Small intestine (tissue), 7 donors: Measurements from ENCODE around the gene NCR1. TPM values are rescaled to one million over a fixed set of nuclear protein-coding genes. Genes with fewer than 3 reads are reported as not detected.
"Not testable (repeated sequence)": the region's sequence is repeated elsewhere in the genome, so short reads cannot be mapped to it uniquely, and the experiment has no call there.

Source experiments
- DNase-seq, 2 donors: peaks; one replicate each; pipeline versions ENCODE4 v3.0.0 to v3.0.0-alpha.2; 2013
- FAIRE-seq: peaks from 2 replicates; lab custom pipeline; 2012; peaks lifted over from hg19 to GRCh38; lab: Jason Lieb, UNC
- H3K27ac ChIP-seq, 3 donors: one replicate each; pipeline ENCODE4 v1.5.1; 2013; ENCODE audit warnings: low read length in 2 of 3, mild to moderate bottlenecking in 2 of 3, control low read depth in 1 of 3, inconsistent platforms in 1 of 3, low read depth in 1 of 3, moderate library complexity in 1 of 3
- H3K27me3 ChIP-seq, 3 donors: one replicate each; pipeline ENCODE4 v1.6.1; 2013; ENCODE audit warnings: low read length in 3 of 3, inconsistent platforms in 1 of 3; ENCODE audit not compliant: control insufficient read depth in 3 of 3, insufficient read depth in 3 of 3
- H3K36me3 ChIP-seq, 3 donors: one replicate each; pipeline ENCODE4 v1.6.1; 2013; ENCODE audit warnings: low read length in 3 of 3, inconsistent platforms in 1 of 3, low read depth in 1 of 3, mild to moderate bottlenecking in 1 of 3, moderate library complexity in 1 of 3; ENCODE audit not compliant: control insufficient read depth in 3 of 3, insufficient read depth in 2 of 3
- H3K4me1 ChIP-seq, 3 donors: one replicate each; pipeline ENCODE4 v1.6.1; 2013; ENCODE audit warnings: low read length in 2 of 3, inconsistent platforms in 1 of 3, low read depth in 1 of 3, mild to moderate bottlenecking in 1 of 3, moderate library complexity in 1 of 3; ENCODE audit not compliant: control insufficient read depth in 3 of 3, insufficient read depth in 2 of 3
- H3K4me3 ChIP-seq, 3 donors: one replicate each; pipeline ENCODE4 v1.5.1; 2013; ENCODE audit warnings: low read length in 3 of 3, control low read depth in 1 of 3, inconsistent platforms in 1 of 3, low read depth in 1 of 3, mild to moderate bottlenecking in 1 of 3, moderate library complexity in 1 of 3
- H3K9me3 ChIP-seq, 2 donors: one replicate each; pipeline ENCODE4 v1.6.1; 2013; ENCODE audit warnings: low read depth in 1 of 2, low read length in 1 of 2; ENCODE audit not compliant: control insufficient read depth in 2 of 2, insufficient read depth in 1 of 2
- WGBS, 3 donors: extraction: QIAGEN DNeasy Blood & Tissue Kit; methylation state at CpG; one replicate each; pipeline ENCODE4 v1.1.7; 2013; 5-methylcytosine and 5-hydroxymethylcytosine counted together
- polyA plus RNA-seq, 4 donors: library from polyadenylated mRNA; stranded (reverse) in 3 of 4; unstranded in 1 of 4; fragments of 200-250 nt in 3 of 4; fragments of 120-200 nt in 1 of 4; gene quantifications; one replicate each; pipeline versions ENCODE4 v1.2.1 to v1.2.3, GENCODE V29; 2013
- donor health status: healthy with polysubstance abuse.
- donor health status: control.
- donor health status: control.
- donor health status: Bipolar disorder and iron deficiency.
- donor health status: healthy.

Gene NCR1
- polyA plus RNA-seq, 4 donors: 0.16 to 0.77 TPM; not detected in 2

DNA sequence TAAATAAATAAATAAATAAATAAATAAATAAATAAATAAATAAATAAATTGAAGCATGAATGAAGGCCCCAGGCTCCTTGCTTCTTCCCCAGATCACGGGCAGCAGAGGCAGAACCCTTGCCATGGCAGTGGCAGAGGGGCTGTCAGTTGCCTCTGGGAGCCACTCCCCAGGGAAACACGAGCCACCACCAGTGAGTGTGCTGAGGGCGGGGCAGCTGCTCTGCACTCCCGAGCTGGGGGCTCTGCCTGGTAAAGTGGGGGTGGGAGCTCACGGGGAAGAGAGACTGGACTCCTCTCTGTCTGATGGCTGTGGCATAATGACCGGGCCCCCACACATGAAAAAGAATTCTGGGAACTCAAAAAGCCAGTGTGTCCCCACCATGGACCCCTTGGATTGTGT lies 24.1 kb upstream of the NCR1 start:
- Histone ChIP-seq H3K36me3 (no peaks in the 10 kb centered on the region), H3K27me3 (peaks cover 0 to 3% (median 0%) of the 10 kb centered on the region in 3 donors), H3K4me1 (no peaks in the 10 kb centered on the region), H3K4me3 (no peak overlapping the region), H3K27ac (no peak overlapping the region), H3K9me3 (no peaks in the 10 kb centered on the region)
- FAIRE-seq: no peak
- WGBS, 3 donors: 61 to 68% (median 62%) methylated on average over 6 of the region's 6 CpGs
- DNase-seq: no peak

DNA sequence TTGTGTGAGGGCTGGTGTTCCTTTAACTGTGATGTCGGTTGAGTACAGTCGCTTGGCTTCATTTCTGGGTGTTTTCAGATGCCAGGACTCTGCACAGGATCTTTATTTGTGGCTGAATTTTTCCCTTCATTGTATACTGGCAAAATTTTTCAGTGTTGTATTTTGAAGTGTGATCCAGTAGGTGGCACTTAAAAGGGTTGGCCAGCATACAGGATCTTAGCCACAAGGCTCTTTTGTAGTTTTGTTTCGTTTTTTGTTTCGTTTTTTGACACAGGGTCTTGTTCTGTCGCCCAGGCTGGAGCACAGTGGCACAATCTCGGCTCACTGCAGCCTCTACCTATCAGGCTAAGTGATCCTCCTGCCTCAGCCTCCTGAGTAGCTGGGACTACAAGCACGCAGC lies 23.2 kb upstream of the NCR1 start:
- DNase-seq: no peak
- no peaks in the 10 kb centered on the region for H3K4me1 ChIP-seq

DNA sequence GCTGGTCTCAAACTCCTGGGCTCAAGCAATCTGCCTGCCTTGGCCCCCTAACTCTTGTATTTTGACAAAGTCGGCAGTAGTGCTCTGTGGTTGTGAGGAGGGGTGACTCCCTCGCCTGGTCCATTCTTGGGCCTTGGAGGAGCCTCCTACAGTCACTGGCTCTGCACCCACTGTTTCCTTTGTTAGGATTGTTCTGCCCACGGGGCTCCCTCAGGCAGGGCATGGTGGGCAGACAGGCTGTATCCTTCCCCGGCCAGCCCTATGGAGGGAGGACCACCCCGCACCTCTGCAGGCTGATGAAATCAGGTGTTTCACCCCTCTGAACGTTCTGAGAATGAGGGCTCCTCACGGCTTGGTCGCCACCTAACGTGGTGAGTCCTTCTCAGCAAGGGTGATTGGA lies 22.7 kb upstream of the NCR1 start:
- no peak overlapping the region for H3K4me3 ChIP-seq
- no peaks in the 10 kb centered on the region for H3K4me1 ChIP-seq
- no peak overlapping the region for H3K27ac ChIP-seq
- H3K36me3 ChIP-seq: no peaks in the 10 kb centered on the region
- H3K27me3 ChIP-seq: peaks cover 0 to 3% (median 0%) of the 10 kb centered on the region in 3 donors
- FAIRE-seq: no peak
- WGBS, 3 donors: 77 to 79% (median 79%) methylated on average over 9 of the region's 9 CpGs
- no peak for DNase-seq
- H3K9me3 ChIP-seq: no peaks in the 10 kb centered on the region

More for the DNA sequence above, 23.2 kb upstream of the NCR1 start:
- peaks cover 0 to 3% (median 0%) of the 10 kb centered on the region in 3 donors for H3K27me3 ChIP-seq
- H3K36me3 ChIP-seq: no peaks in the 10 kb centered on the region
- H3K27ac ChIP-seq: no peak overlapping the region
- FAIRE-seq: no peak
- 52 to 76% (median 68%) methylated on average over 7 of the region's 7 CpGs for WGBS, 3 donors
- H3K9me3 ChIP-seq: no peaks in the 10 kb centered on the region
- H3K4me3 ChIP-seq: no peak overlapping the region

DNA sequence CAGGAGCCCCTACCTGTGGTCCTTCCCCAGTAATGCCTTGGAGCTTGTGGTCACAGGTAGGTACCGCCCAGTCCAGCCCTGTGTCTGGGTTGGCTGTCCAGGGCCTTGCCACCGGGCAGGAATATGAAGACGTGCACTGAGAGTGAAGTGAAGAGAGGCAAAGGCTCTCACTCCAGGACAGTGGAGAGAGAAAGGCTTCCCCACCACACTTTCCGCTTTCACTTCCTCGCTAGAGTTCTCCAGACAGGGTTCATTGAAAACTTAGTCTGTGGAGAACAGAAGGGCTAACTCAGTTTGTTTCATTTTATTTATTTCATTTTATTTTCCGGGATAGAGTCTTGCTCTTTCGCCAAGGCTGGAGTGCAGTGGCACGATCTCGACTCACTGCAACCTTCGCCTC lies 17.7 kb upstream of the NCR1 start:
- H3K27me3 ChIP-seq: no peaks in the 10 kb centered on the region
- no peaks in the 10 kb centered on the region for H3K4me1 ChIP-seq
- no peaks in the 10 kb centered on the region for H3K36me3 ChIP-seq
- no peaks in the 10 kb centered on the region for H3K9me3 ChIP-seq
- H3K4me3 ChIP-seq: no peak overlapping the region
- H3K27ac ChIP-seq: no peak overlapping the region
- DNase-seq: no peak
- WGBS, 3 donors: 90 to 92% (median 91%) methylated on average over 10 of the region's 10 CpGs
- FAIRE-seq: no peak

DNA sequence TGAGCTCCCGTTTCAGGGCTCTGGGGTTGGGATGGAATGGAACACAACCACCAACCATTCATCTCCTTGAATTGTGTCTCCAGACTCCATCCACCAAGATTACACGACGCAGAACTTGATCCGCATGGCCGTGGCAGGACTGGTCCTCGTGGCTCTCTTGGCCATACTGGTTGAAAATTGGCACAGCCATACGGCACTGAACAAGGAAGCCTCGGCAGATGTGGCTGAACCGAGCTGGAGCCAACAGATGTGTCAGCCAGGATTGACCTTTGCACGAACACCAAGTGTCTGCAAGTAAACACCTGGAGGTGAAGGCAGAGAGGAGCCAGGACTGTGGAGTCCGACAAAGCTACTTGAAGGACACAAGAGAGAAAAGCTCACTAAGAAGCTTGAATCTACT lies 16.4 kb upstream of the NCR1 start:
- Histone ChIP-seq H3K9me3 (peaks cover 0 to 4% of the 10 kb centered on the region in 2 donors), H3K4me1 (no peaks in the 10 kb centered on the region), H3K4me3 (no peak overlapping the region), H3K27me3 (no peaks in the 10 kb centered on the region), H3K36me3 (no peaks in the 10 kb centered on the region), H3K27ac (no peak overlapping the region)
- DNase-seq (no peak), FAIRE-seq (no peak)
- WGBS, 3 donors: 71 to 84% (median 76%) methylated on average over 11 of the region's 11 CpGs

DNA sequence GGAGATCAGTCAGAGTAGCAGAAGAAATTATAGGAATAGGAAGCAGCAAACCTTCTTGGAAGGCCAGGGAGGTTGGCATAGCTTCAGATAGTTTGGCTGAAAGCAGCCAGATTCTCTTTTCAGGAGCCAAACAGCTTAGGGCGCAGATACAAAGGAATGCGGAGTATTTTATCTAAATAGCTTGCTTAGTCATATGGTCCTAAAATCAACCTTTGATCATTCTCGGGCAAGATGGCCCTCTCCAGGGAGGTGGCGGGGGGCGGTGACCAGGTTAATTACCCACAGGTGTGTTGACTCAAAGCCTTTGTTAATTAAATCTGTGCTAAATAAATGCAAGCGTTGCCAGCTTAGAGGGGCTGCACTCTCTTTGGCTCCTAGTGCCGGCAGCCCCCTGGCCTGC lies 12.5 kb upstream of the NCR1 start:
- no peak overlapping the region for H3K27ac ChIP-seq
- no peaks in the 10 kb centered on the region for H3K4me1 ChIP-seq
- no peak overlapping the region for H3K4me3 ChIP-seq
- DNase-seq: peak in 1 of 2 donors; percentile 5
- peaks cover 0 to 4% of the 10 kb centered on the region in 2 donors for H3K9me3 ChIP-seq
- no peaks in the 10 kb centered on the region for H3K27me3 ChIP-seq
- no peaks in the 10 kb centered on the region for H3K36me3 ChIP-seq
- WGBS, 3 donors: 24 to 47% (median 30%) methylated on average over 7 of the region's 7 CpGs
- FAIRE-seq: no peak

DNA sequence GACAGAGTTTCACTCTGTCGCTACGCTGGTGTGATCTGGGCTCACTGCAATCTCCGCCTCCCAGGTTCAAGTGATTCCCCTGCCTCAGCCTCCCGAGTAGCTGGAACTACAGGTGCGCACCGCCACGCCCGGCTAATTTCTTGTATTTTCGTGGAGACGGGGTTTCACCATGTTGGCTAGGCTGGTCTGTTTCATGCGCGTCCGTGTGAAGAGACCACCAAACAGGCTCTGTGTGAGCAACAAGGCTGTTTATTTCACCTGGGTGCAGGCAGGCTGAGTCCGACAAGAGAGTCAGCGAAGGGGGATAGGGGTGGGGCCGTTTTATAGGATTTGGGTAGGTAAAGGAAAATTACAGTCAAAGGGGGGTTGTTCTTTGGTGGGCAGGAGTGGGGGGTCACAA lies 11.8 kb upstream of the NCR1 start:
- H3K9me3 ChIP-seq, H3K4me3 ChIP-seq, H3K27me3 ChIP-seq, H3K27ac ChIP-seq, H3K4me1 ChIP-seq, DNase-seq, FAIRE-seq, H3K36me3 ChIP-seq: not testable (repeated sequence)
- 89 to 91% (median 90%) methylated on average over 16 of the region's 16 CpGs for WGBS, 3 donors

DNA sequence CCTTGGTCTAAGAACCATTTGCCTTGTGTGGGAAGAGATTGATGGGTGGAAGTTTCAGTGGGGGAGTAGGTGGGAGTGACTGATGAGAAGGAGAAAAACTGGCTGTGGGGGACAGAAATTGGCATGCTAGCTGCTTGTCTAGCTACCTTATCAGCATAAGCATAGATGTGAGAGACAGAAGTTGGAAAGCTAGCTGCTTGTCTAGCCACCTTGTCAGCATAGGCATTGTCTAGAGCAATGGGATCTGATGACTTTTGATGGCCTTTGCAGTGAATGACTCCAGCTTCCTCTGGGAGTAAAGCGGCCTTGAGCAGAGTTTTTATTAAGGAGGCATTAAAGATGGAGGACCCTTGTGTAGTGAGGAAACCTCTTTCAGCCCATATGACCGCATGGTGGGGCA lies 9.9 kb upstream of the NCR1 start:
- peaks cover 0 to 3% (median 0%) of the 10 kb centered on the region in 3 donors for H3K27me3 ChIP-seq
- FAIRE-seq: no peak
- 80 to 89% (median 88%) methylated on average over 2 of the region's 2 CpGs for WGBS, 3 donors

DNA sequence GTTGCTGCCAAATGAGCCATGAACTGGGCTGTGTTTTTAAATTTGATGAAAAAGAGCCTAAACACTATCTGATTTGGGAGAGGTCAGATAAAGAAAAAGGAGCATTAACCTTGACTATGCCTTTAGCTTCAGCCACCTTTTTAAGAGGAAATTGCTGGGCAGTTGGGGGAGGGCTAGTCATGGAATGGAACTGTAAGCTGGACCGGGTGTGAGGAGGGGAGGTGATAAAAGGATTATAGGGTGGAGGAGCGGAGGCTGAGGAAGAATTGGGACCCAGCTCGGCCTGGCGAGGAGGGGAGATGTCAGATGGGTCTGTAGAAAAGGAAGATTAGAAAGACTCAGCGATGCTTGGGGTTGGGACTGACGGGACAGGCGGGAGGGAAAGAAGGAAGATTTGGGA lies 7.3 kb upstream of the NCR1 start:
- 58 to 70% (median 63%) methylated on average over 7 of the region's 7 CpGs for WGBS, 3 donors
- not testable (repeated sequence) for H3K36me3 ChIP-seq, H3K27ac ChIP-seq, H3K9me3 ChIP-seq, H3K27me3 ChIP-seq, DNase-seq, H3K4me3 ChIP-seq, FAIRE-seq, H3K4me1 ChIP-seq

More for the DNA sequence above, 9.9 kb upstream of the NCR1 start:
- peaks cover 0 to 4% of the 10 kb centered on the region in 2 donors for H3K9me3 ChIP-seq
- no peak overlapping the region for H3K27ac ChIP-seq
- no peaks in the 10 kb centered on the region for H3K36me3 ChIP-seq
- DNase-seq: no peak
- H3K4me1 ChIP-seq: no peaks in the 10 kb centered on the region
- no peak overlapping the region for H3K4me3 ChIP-seq
